Fibroblast of lung (primary cell): ENCODE measurements around the gene STC2. TPM values are rescaled to one million over a fixed set of nuclear protein-coding genes. Genes with fewer than 3 reads are reported as not detected.

Experiments used
- DNase-seq, 2 donors: peaks; one replicate each; pipeline versions ENCODE4 v3.0.0 to v3.0.0-alpha.2; 2010; ENCODE audit warnings: low read depth in 2 of 2
- H2AFZ ChIP-seq: 2 replicates; pipeline ENCODE4 v1.5.1; 2012; ENCODE audit warnings: low read length, control low read depth, inconsistent platforms
- H3K27ac ChIP-seq: 2 replicates; pipeline ENCODE4 v1.5.1; 2011; ENCODE audit warnings: low read length, control low read depth; ENCODE audit not compliant: insufficient read depth
- H3K27me3 ChIP-seq: 2 replicates; pipeline ENCODE4 v1.5.1; 2011; ENCODE audit warnings: mild to moderate bottlenecking, low read length; ENCODE audit not compliant: control insufficient read depth, insufficient read depth
- H3K36me3 ChIP-seq: 2 replicates; pipeline ENCODE4 v1.5.1; 2011; ENCODE audit warnings: low read length; ENCODE audit not compliant: control insufficient read depth, insufficient read depth
- H3K4me1 ChIP-seq: 2 replicates; pipeline ENCODE4 v1.5.1; 2011; ENCODE audit warnings: low read length; ENCODE audit not compliant: control insufficient read depth, insufficient read depth; ENCODE audit errors: extremely low read depth
- H3K4me2 ChIP-seq: 2 replicates; pipeline ENCODE4 v1.5.1; 2011; ENCODE audit warnings: low read length, control low read depth; ENCODE audit not compliant: insufficient read depth; ENCODE audit errors: extremely low read depth
- H3K4me3 ChIP-seq, 4 experiments: fragments of 200-600 bp in 1 of 4; sonication (generic) in 1 of 4; replicated peaks in 1 of 4; 2 replicates each; pipeline ENCODE4 v1.5.1; 2011 to 2016; ENCODE audit warnings: low read length in 4 of 4, low read depth in 3 of 4, mild to moderate bottlenecking in 3 of 4, control low read depth in 2 of 4, inconsistent platforms in 1 of 4, mixed read lengths in 1 of 4; ENCODE audit not compliant: insufficient read depth in 1 of 4; ENCODE audit errors: control extremely low read depth in 1 of 4
- H3K79me2 ChIP-seq: 2 replicates; pipeline ENCODE4 v1.5.1; 2012; ENCODE audit warnings: mild to moderate bottlenecking, low read length, inconsistent platforms; ENCODE audit not compliant: control insufficient read depth, insufficient read depth
- H3K9ac ChIP-seq: 2 replicates; pipeline ENCODE4 v1.5.1; 2011; ENCODE audit warnings: mild to moderate bottlenecking, low read length, control low read depth; ENCODE audit not compliant: insufficient read depth
- H3K9me3 ChIP-seq: 2 replicates; pipeline ENCODE4 v1.5.1; 2012; ENCODE audit warnings: low read depth, low read length; ENCODE audit not compliant: control insufficient read depth, insufficient read depth
- H4K20me1 ChIP-seq: 2 replicates; pipeline ENCODE4 v1.5.1; 2011; ENCODE audit warnings: low read length; ENCODE audit not compliant: control insufficient read depth, insufficient read depth; ENCODE audit errors: extremely low read depth
- CTCF ChIP-seq, 2 donors: IDR thresholded peaks in 1 of 2; conservative IDR thresholded peaks in 1 of 2; 1 replicate in 1 of 2; 2 replicates in 1 of 2; pipeline ENCODE4 v1.5.1; 2011 to 2012; ENCODE audit warnings: low read length in 2 of 2, control low read depth in 1 of 2, inconsistent platforms in 1 of 2, low read depth in 1 of 2, mild to moderate bottlenecking in 1 of 2
- EZH2 ChIP-seq: IDR thresholded peaks from 2 replicates; pipeline ENCODE4 v1.5.1; 2012; ENCODE audit warnings: low read length, control low read depth, mild to moderate bottlenecking; ENCODE audit errors: missing control alignments
- polyA plus RNA-seq, 2 donors: library from polyadenylated mRNA; depleted of rRNA in 1 of 2; stranded (reverse) in 1 of 2; unstranded in 1 of 2; fragments of >200 nt; gene quantifications; 2 replicates each; pipeline ENCODE4 v1.2.1, GENCODE V29; 2011 to 2012; ENCODE audit warnings: missing spikeins in 1 of 2
- total RNA-seq: library from RNA; depleted of rRNA; stranded (reverse); fragments of >200 nt; gene quantifications from 2 replicates; pipeline ENCODE4 v1.2.1, GENCODE V29; 2014

The STC2 gene
- total and polyA plus RNA-seq, 2 donors (not counting 1 experiment from before 2014, with no cell fraction given) = 112 to 299 TPM

- no peaks in the 10 kb centered on the region for H3K79me2 ChIP-seq
- no peaks in the 10 kb centered on the region for H3K36me3 ChIP-seq
- no peak overlapping the region for H2AFZ ChIP-seq
- H3K27me3 ChIP-seq = no peaks in the 10 kb centered on the region
- H4K20me1 ChIP-seq = no peaks in the 10 kb centered on the region
- no peak overlapping the region for H3K4me2 ChIP-seq
- H3K4me1 ChIP-seq = peaks cover 10% of the 10 kb centered on the region
- TF ChIP-seq EZH2 (no peak), CTCF (conservative IDR thresholded peaks at IDR 0.05 in 1 of 2, IDR thresholded peaks at IDR 0.05 in 1 of 2; ENCODE audit: low read depth in 1 of 2, low read length in 2 of 2) (no peak)
- DNase-seq = no peak
- H3K9ac ChIP-seq = no peak overlapping the region
- no peak overlapping the region for H3K27ac ChIP-seq
- H3K9me3 ChIP-seq = no peaks in the 10 kb centered on the region
- no peak overlapping the region for H3K4me3 ChIP-seq
These were observed 27.7 kb downstream of the STC2 start for GRCh38 chr5:173300389-173301047.

GRCh38 chr5:173299820-173300219 lies 28.4 kb downstream of the STC2 start:
- DNase-seq = no peak
- Histone ChIP-seq H3K36me3 (no peaks in the 10 kb centered on the region), H3K4me2 (no peak overlapping the region), H3K9ac (no peak overlapping the region), H3K9me3 (no peaks in the 10 kb centered on the region), H3K27me3 (no peaks in the 10 kb centered on the region), H3K27ac (no peak overlapping the region), H2AFZ (no peak overlapping the region), H4K20me1 (no peaks in the 10 kb centered on the region), H3K4me1 (peaks cover 10% of the 10 kb centered on the region), H3K4me3 (no peak overlapping the region), H3K79me2 (no peaks in the 10 kb centered on the region)
- TF ChIP-seq CTCF (conservative IDR thresholded peaks at IDR 0.05 in 1 of 2, IDR thresholded peaks at IDR 0.05 in 1 of 2; ENCODE audit: low read depth in 1 of 2, low read length in 2 of 2) (no peak), EZH2 (no peak)

GRCh38 chr5:173298213-173298926 lies 29.8 kb downstream of the STC2 start:
- no peak for TF ChIP-seq EZH2
- no peak for TF ChIP-seq CTCF (conservative IDR thresholded peaks at IDR 0.05 in 1 of 2, IDR thresholded peaks at IDR 0.05 in 1 of 2; ENCODE audit: low read depth in 1 of 2, low read length in 2 of 2)
- Histone ChIP-seq H3K79me2 (no peaks in the 10 kb centered on the region), H4K20me1 (no peaks in the 10 kb centered on the region), H3K27me3 (no peaks in the 10 kb centered on the region), H3K36me3 (no peaks in the 10 kb centered on the region), H3K27ac (no peak overlapping the region), H3K4me3 (no peak overlapping the region), H3K9me3 (no peaks in the 10 kb centered on the region), H3K4me1 (peaks cover 13% of the 10 kb centered on the region), H2AFZ (no peak overlapping the region), H3K4me2 (no peak overlapping the region), H3K9ac (no peak overlapping the region)
- no peak for DNase-seq
